Esophagus squamous epithelium (tissue), 4 donors: Measurements from ENCODE around the gene IDNK.

Experiments
- POLR2A ChIP-seq, 4 donors: fragments of 450-650 bp; IDR thresholded peaks; one replicate each; pipeline ENCODE4 v1.6.1; 2017; ENCODE audit warnings: antibody characterized with exemption in 4 of 4, mild to moderate bottlenecking in 4 of 4, moderate library complexity in 3 of 4
- TF ChIP-seq, protein P1 (sequence below), 6 experiments: fragments of 450-650 bp in 4 of 6; fragments of 200-600 bp in 2 of 6; sonication (generic) in 2 of 6; IDR thresholded peaks; one replicate each; pipeline ENCODE4 v1.5.1; 2016 to 2019; ENCODE audit warnings: antibody characterized with exemption in 6 of 6, mild to moderate bottlenecking in 4 of 6, moderate library complexity in 4 of 6

DNA sequence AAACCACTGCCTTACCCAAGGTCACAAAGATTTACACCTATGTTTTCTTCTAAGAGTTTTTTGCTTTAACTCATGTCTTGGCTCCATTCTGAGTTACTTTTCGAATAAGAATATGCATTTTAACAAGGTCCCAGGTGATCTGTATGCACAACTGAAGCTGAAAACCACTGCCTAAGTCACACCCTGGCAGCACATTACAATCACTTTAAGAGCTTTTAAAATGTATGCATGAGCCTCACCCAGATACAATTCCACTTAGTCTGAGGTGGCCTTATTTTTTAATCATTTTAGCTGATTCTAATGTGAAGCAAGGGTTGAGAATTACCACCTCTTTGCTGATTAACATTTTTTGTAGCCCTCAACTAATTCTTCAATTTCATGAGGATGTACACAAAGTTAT lies 29.5 kb downstream of the IDNK start:
- TF ChIP-seq, protein P1, sequence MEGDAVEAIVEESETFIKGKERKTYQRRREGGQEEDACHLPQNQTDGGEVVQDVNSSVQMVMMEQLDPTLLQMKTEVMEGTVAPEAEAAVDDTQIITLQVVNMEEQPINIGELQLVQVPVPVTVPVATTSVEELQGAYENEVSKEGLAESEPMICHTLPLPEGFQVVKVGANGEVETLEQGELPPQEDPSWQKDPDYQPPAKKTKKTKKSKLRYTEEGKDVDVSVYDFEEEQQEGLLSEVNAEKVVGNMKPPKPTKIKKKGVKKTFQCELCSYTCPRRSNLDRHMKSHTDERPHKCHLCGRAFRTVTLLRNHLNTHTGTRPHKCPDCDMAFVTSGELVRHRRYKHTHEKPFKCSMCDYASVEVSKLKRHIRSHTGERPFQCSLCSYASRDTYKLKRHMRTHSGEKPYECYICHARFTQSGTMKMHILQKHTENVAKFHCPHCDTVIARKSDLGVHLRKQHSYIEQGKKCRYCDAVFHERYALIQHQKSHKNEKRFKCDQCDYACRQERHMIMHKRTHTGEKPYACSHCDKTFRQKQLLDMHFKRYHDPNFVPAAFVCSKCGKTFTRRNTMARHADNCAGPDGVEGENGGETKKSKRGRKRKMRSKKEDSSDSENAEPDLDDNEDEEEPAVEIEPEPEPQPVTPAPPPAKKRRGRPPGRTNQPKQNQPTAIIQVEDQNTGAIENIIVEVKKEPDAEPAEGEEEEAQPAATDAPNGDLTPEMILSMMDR (IDR thresholded peaks at IDR 0.05): no peak
- TF ChIP-seq POLR2A (IDR thresholded peaks at IDR 0.05): no peak
